ENCODE data around the gene CUZD1. TPM values are rescaled to one million over a fixed set of nuclear protein-coding genes. Genes with fewer than 3 reads are reported as not detected.

The CUZD1 gene
- total RNA-seq, 1 donor from 2014 or later: 0.43 TPM

- TF ChIP-seq, protein P1, sequence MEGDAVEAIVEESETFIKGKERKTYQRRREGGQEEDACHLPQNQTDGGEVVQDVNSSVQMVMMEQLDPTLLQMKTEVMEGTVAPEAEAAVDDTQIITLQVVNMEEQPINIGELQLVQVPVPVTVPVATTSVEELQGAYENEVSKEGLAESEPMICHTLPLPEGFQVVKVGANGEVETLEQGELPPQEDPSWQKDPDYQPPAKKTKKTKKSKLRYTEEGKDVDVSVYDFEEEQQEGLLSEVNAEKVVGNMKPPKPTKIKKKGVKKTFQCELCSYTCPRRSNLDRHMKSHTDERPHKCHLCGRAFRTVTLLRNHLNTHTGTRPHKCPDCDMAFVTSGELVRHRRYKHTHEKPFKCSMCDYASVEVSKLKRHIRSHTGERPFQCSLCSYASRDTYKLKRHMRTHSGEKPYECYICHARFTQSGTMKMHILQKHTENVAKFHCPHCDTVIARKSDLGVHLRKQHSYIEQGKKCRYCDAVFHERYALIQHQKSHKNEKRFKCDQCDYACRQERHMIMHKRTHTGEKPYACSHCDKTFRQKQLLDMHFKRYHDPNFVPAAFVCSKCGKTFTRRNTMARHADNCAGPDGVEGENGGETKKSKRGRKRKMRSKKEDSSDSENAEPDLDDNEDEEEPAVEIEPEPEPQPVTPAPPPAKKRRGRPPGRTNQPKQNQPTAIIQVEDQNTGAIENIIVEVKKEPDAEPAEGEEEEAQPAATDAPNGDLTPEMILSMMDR (IDR thresholded peaks at IDR 0.05): no peak
- TF ChIP-seq EZH2phosphoT487 (IDR thresholded peaks at IDR 0.05): no peak
- no peak for TF ChIP-seq EZH2 (IDR thresholded peaks at IDR 0.05)
- Mint-ChIP-seq H3K4me1 (no peaks in the 10 kb centered on the region), H3K27ac (no peak overlapping the region), H3K36me3 (no peaks in the 10 kb centered on the region), H3K9me3 (no peaks in the 10 kb centered on the region), H3K27me3 (ENCODE audit: insufficient read depth, low read depth) (peaks cover 3% of the 10 kb centered on the region), H3K4me3 (no peak overlapping the region)
- H4K20me1 ChIP-seq (ENCODE audit: low read depth): no peaks in the 10 kb centered on the region
- H3K36me3 ChIP-seq: no peaks in the 10 kb centered on the region
- H3K9ac ChIP-seq: no peak overlapping the region
- H3K79me2 ChIP-seq (ENCODE audit: low read depth): no peaks in the 10 kb centered on the region
- no peak overlapping the region for H2AFZ ChIP-seq (replicated peaks)
- H3K4me1 ChIP-seq: no peaks in the 10 kb centered on the region
- H3K4me2 ChIP-seq: no peak overlapping the region
- H3K4me3 ChIP-seq: no peak overlapping the region
- H3K9me3 ChIP-seq (ENCODE audit: low read depth): no peaks in the 10 kb centered on the region
- no peaks in the 10 kb centered on the region for H3K27me3 ChIP-seq
- no peak for DNase-seq (ENCODE audit: low spot score)
- no peak overlapping the region for H3K27ac ChIP-seq
- H3F3A ChIP-seq (ENCODE audit: low read depth): no peaks in the 10 kb centered on the region
Measured at GRCh38 chr10:122798704-122799231, 46.9 kb downstream of the CUZD1 start.

- H3K4me1 ChIP-seq: no peaks in the 10 kb centered on the region
- H3K9ac ChIP-seq: no peak overlapping the region
- Mint-ChIP-seq H3K27me3 (ENCODE audit: insufficient read depth, low read depth) (peaks cover 3% of the 10 kb centered on the region), H3K9me3 (no peaks in the 10 kb centered on the region), H3K4me1 (no peaks in the 10 kb centered on the region), H3K27ac (no peak overlapping the region), H3K36me3 (no peaks in the 10 kb centered on the region), H3K4me3 (no peak overlapping the region)
- no peak overlapping the region for H3K27ac ChIP-seq
- H3K36me3 ChIP-seq: no peaks in the 10 kb centered on the region
- no peak overlapping the region for H2AFZ ChIP-seq (replicated peaks)
- no peaks in the 10 kb centered on the region for H3K9me3 ChIP-seq (ENCODE audit: low read depth)
- DNase-seq (ENCODE audit: low spot score): no peak
- no peaks in the 10 kb centered on the region for H3F3A ChIP-seq (ENCODE audit: low read depth)
- no peak overlapping the region for H3K4me3 ChIP-seq
- H3K27me3 ChIP-seq: no peaks in the 10 kb centered on the region
- no peaks in the 10 kb centered on the region for H4K20me1 ChIP-seq (ENCODE audit: low read depth)
- H3K79me2 ChIP-seq (ENCODE audit: low read depth): no peaks in the 10 kb centered on the region
- TF ChIP-seq, protein P1 (IDR thresholded peaks at IDR 0.05): no peak
- no peak for TF ChIP-seq EZH2phosphoT487 (IDR thresholded peaks at IDR 0.05)
- TF ChIP-seq EZH2 (IDR thresholded peaks at IDR 0.05): no peak
- no peak overlapping the region for H3K4me2 ChIP-seq
Measured at GRCh38 chr10:122796796-122797195, 48.9 kb downstream of the CUZD1 start.

- no peak for TF ChIP-seq EZH2phosphoT487 (IDR thresholded peaks at IDR 0.05)
- TF ChIP-seq EZH2 (IDR thresholded peaks at IDR 0.05): no peak
- TF ChIP-seq, protein P1 (IDR thresholded peaks at IDR 0.05): no peak
- no peaks in the 10 kb centered on the region for H3K4me1 Mint-ChIP-seq
- no peak overlapping the region for H2AFZ ChIP-seq (replicated peaks)
- no peaks in the 10 kb centered on the region for H3K79me2 ChIP-seq (ENCODE audit: low read depth)
- H3K36me3 Mint-ChIP-seq: no peaks in the 10 kb centered on the region
- H3K27me3 ChIP-seq: no peaks in the 10 kb centered on the region
- H3K27ac ChIP-seq: no peak overlapping the region
- H3K4me1 ChIP-seq: no peaks in the 10 kb centered on the region
- H3F3A ChIP-seq (ENCODE audit: low read depth): no peaks in the 10 kb centered on the region
- no peaks in the 10 kb centered on the region for H3K9me3 Mint-ChIP-seq
- no peak overlapping the region for H3K4me3 Mint-ChIP-seq
- no peak overlapping the region for H3K27ac Mint-ChIP-seq
- H4K20me1 ChIP-seq (ENCODE audit: low read depth): no peaks in the 10 kb centered on the region
- no peaks in the 10 kb centered on the region for H3K9me3 ChIP-seq (ENCODE audit: low read depth)
- H3K4me3 ChIP-seq: no peak overlapping the region
- H3K9ac ChIP-seq: no peak overlapping the region
- H3K4me2 ChIP-seq: no peak overlapping the region
- DNase-seq (ENCODE audit: low spot score): no peak
- H3K36me3 ChIP-seq: no peaks in the 10 kb centered on the region
- peaks cover 3% of the 10 kb centered on the region for H3K27me3 Mint-ChIP-seq (ENCODE audit: insufficient read depth, low read depth)
Measured at GRCh38 chr10:122795924-122796323, 49.7 kb downstream of the CUZD1 start.
